Gastrocnemius medialis (tissue), 4 donors: Measurements from ENCODE around the gene FOXL1. TPM values are rescaled to one million over a fixed set of nuclear protein-coding genes. Genes with fewer than 3 reads are reported as not detected.

Experiments
- ATAC-seq, 2 donors: fragments of 150-250 bp; one replicate each; pipeline ENCODE4 v1.9.1; 2016
- DNase-seq, 2 donors: peaks; one replicate each; pipeline ENCODE4 v3.0.0-alpha.2; 2019
- H3K27ac ChIP-seq, 4 donors: fragments of 200-600 bp; sonication (generic); 1 replicate in 1 of 4; 2 replicates in 3 of 4; pipeline ENCODE4 v1.5.1; 2016 to 2018; ENCODE audit warnings: mild to moderate bottlenecking in 2 of 4, moderate library complexity in 1 of 4
- H3K27me3 ChIP-seq, 3 donors: fragments of 200-600 bp; sonication (generic) in 2 of 3; 1 replicate in 1 of 3; 2 replicates in 2 of 3; pipeline versions ENCODE4 v1.5.1 to v1.6.0; 2016 to 2019; ENCODE audit warnings: mild to moderate bottlenecking in 1 of 3, moderate library complexity in 1 of 3
- H3K36me3 ChIP-seq, 2 donors: fragments of 200-600 bp; sonication (generic) in 1 of 2; one replicate each; pipeline ENCODE4 v1.5.1; 2017 to 2018
- H3K4me1 ChIP-seq, 2 donors: fragments of 200-600 bp; sonication (generic) in 1 of 2; one replicate each; pipeline ENCODE4 v1.5.1; 2016 to 2017; ENCODE audit warnings: mild to moderate bottlenecking in 2 of 2
- H3K4me3 ChIP-seq, 4 donors: fragments of 200-600 bp; sonication (generic) in 3 of 4; 1 replicate in 1 of 4; 2 replicates in 3 of 4; pipeline ENCODE4 v1.5.1; 2016 to 2019; ENCODE audit warnings: mild to moderate bottlenecking in 2 of 4
- H3K9me3 ChIP-seq, 3 donors: fragments of 200-600 bp; sonication (generic) in 2 of 3; 1 replicate in 1 of 3; 2 replicates in 2 of 3; pipeline ENCODE4 v1.5.1; 2016 to 2019
- POLR2A ChIP-seq, 2 donors: fragments of 450-650 bp; IDR thresholded peaks; one replicate each; pipeline ENCODE4 v1.6.1; 2017; ENCODE audit warnings: antibody characterized with exemption in 2 of 2, mild to moderate bottlenecking in 2 of 2, moderate library complexity in 2 of 2
- in situ Hi-C, 4 donors: fragments of 200-750 bp; cut with MboI; loops; one replicate each; pipeline versions ENCODE4 v1.15.0 to v1.8.0; 2017; ENCODE audit warnings: low sequenced_read_pairs in 4 of 4
- intact Hi-C: fragments of 100-400 bp; cut with DNase I; formaldehyde crosslinking; loops from one replicate; pipeline ENCODE4 v1.15.1; 2023; ENCODE audit warnings: low total_unique reads
- total RNA-seq, 4 donors: library from RNA; depleted of rRNA; stranded (reverse); fragments of >200 nt; gene quantifications; one replicate each; pipeline versions ENCODE4 v1.1.0 to v1.2.3, GENCODE V29; 2016
- TF ChIP-seq, protein P1 (sequence below), 5 experiments: fragments of 450-650 bp in 3 of 5; fragments of 200-600 bp in 2 of 5; sonication (generic) in 2 of 5; IDR thresholded peaks in 4 of 5; conservative IDR thresholded peaks in 1 of 5; 1 replicate in 4 of 5; 2 replicates in 1 of 5; pipeline ENCODE4 v1.5.1; 2016 to 2019; ENCODE audit warnings: antibody characterized with exemption in 5 of 5, mild to moderate bottlenecking in 3 of 5, moderate library complexity in 3 of 5

The FOXL1 gene
- total RNA-seq, 4 donors from 2014 or later, result 2.0 to 5.9 (median 3.3) TPM

DNA sequence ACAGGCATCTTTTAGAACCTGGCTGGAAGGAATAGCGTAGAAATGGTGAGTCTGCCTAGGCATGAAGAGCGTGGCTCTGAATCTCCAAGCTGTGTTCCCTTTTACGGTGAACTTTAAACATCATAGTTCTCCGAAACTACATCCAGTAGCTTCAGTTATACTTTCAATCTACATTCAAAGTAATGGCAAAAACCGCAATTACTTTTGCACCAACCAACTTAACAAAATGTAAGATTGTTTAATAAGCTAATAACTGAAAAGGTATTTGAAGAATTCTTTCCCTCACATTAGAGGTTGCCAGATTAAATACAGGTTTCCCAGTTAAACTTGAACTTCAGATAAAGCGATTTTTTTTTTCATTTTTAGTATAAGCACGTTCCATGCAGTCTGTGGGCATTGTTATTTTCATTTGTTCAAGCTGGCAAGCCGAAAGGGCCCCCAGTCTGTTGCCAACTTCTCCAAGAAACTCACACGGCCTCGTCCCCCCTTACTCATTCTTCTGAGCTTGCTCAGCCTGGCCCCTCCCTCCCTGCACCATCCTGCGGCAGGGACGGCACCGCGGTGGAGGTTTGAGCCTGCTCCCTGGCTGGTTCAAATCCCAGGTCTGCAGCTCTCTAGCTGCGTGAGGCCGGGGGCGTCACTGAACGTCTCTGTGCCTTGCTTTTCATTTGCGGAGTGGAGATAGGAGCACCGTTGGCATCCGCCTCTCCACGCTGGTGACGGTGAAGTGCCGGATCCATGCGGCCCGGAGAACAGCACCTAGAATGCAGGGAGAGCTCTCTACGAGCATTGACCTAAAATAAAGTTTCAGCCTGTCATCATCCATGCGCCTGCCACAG is 19.8 kb upstream of the FOXL1 start:
- Histone ChIP-seq H3K4me3 (no peak overlapping the region), H3K27me3 (no peaks in the 10 kb centered on the region), H3K9me3 (no peaks in the 10 kb centered on the region), H3K27ac (no peak overlapping the region), H3K4me1 (peaks cover 23% of the 10 kb centered on the region in 2 donors), H3K36me3 (no peaks in the 10 kb centered on the region)
- ATAC-seq (no peak), DNase-seq (no peak)
- TF ChIP-seq, protein P1, sequence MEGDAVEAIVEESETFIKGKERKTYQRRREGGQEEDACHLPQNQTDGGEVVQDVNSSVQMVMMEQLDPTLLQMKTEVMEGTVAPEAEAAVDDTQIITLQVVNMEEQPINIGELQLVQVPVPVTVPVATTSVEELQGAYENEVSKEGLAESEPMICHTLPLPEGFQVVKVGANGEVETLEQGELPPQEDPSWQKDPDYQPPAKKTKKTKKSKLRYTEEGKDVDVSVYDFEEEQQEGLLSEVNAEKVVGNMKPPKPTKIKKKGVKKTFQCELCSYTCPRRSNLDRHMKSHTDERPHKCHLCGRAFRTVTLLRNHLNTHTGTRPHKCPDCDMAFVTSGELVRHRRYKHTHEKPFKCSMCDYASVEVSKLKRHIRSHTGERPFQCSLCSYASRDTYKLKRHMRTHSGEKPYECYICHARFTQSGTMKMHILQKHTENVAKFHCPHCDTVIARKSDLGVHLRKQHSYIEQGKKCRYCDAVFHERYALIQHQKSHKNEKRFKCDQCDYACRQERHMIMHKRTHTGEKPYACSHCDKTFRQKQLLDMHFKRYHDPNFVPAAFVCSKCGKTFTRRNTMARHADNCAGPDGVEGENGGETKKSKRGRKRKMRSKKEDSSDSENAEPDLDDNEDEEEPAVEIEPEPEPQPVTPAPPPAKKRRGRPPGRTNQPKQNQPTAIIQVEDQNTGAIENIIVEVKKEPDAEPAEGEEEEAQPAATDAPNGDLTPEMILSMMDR (IDR thresholded peaks at IDR 0.05 in 4 of 5, conservative IDR thresholded peaks at IDR 0.05 in 1 of 5), result no peak
- TF ChIP-seq POLR2A (IDR thresholded peaks at IDR 0.05), result no peak
- intact Hi-C loops (no loop called here), in situ Hi-C loops (loop anchor here (25.0 kb wide), 2 partner anchors 729 to 829 kb away; partner anchors contain the start of genes FBXO31 (in 1 of the 4) and MAP1LC3B (in 1 of the 4))

DNA sequence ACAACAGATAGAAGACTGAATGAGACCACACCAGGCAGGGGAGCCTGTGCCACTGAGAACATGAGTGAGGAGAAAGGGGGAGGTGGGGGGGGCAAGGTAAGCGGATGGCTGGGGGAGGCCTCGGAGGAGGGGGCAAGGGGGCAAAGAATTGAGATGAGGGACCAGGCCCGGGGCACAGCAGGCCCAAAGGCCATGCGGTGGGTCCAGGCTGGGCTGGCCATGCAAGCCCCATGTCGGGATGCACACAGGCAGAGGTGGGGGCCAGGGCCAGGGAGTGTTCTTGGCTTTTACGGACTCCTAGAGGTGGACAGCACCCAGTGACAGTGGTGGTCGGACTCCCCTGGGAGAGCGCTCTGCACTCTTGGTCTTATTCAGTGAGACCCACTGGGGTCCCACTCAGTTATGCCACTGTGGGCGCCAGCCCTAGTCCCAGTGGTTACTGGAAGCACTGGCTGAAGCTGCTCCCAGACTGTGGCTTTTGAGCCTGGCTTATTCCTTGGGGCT is 18.5 kb upstream of the FOXL1 start:
- no peak for TF ChIP-seq POLR2A (IDR thresholded peaks at IDR 0.05)
- TF ChIP-seq, protein P1 (IDR thresholded peaks at IDR 0.05 in 4 of 5, conservative IDR thresholded peaks at IDR 0.05 in 1 of 5), result no peak
- no peak for DNase-seq
- Histone ChIP-seq H3K36me3 (no peaks in the 10 kb centered on the region), H3K4me1 (peaks cover 18 to 25% of the 10 kb centered on the region in 2 donors), H3K27me3 (peaks cover 10% of the 10 kb centered on the region in 3 donors), H3K4me3 (no peak overlapping the region), H3K27ac (no peak overlapping the region), H3K9me3 (no peaks in the 10 kb centered on the region)
- in situ Hi-C loops (loop anchor here (5.0 to 25.0 kb wide), 7 partner anchors 315 to 827 kb away; partner anchors contain the start of genes FBXO31 (in 1 of the 4) and MAP1LC3B (in 1 of the 4)), intact Hi-C loops (no loop called here)
- no peak for ATAC-seq

DNA sequence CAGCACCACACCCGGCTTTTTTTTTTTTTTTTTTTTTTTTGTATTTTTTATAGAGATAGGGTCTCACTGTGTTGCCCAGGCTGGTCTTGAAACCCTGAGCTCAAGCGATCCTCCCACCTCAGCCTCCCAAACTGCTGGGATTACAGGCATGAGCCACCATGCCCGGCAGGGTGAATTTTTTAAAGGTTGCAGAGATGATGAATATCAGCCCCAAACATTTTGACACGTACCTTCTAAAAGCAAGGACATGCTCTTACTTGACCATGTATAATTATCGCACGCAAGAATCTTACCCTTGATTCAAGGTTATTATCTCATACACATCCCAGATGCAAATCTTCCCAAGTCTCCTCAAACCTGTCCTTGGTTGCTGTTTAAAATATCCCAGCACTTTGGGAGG is 16.0 kb upstream of the FOXL1 start:
- no peak for DNase-seq

DNA sequence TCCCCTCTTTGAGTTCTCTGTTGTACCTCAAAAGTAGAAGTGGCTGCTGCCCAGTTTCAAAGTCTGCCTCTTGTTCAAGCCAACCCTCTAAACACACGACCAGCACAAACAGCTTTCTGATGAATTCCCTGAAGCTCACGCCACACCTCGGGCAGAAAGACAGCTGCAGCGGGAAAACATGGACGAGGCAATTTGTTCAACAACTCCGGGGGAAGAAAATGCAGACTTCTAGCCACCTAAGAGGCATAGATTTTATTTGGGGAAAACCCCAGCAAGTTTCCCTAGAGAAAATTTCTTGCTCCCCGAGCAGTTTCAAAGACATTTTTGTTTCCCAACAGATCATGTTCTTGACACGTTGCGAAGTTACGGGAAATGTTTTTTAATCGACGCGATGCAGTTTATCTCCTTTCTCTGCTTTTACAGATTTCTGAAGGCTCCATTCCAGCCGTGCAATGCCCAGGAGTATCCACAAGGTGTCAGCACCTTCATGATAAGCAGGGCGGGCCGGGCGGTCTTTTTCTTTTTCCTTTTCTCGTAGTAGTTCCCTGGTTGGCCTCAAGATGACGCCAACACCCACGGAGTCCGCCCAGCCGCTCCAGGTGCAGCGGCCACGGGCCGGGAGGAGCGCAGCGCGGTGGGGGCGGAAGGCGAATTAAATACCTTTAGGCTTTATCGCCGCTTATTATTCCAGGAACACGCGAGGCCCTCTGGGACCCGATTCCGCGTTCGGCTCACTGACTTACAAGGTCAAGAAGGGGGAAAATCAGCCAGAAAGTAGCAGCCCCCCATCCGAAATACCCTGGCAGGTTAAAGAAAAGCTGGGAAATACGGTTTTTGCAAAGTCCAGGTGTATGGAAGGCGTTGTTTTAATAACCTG is 14.6 kb upstream of the FOXL1 start:
- in situ Hi-C loops (loop anchor here (5.0 to 25.0 kb wide), 7 partner anchors 311 to 824 kb away; partner anchors contain the start of genes FBXO31 (in 1 of the 4) and MAP1LC3B (in 1 of the 4)), intact Hi-C loops (loop anchor here (1.0 kb wide), 3 partner anchors 311 to 715 kb away; no protein-coding TSS in a partner anchor)
- H3K4me1 ChIP-seq, result peaks cover 0 to 6% of the 10 kb centered on the region in 2 donors
- H3K27ac ChIP-seq, result no peak overlapping the region
- peak; percentile 82 to 88 for ATAC-seq
- DNase-seq, result peak; percentile 81 to 83
- TF ChIP-seq, protein P1 (IDR thresholded peaks at IDR 0.05 in 4 of 5, conservative IDR thresholded peaks at IDR 0.05 in 1 of 5), result peak; percentile 99 to 100 (median 100)
- TF ChIP-seq POLR2A (IDR thresholded peaks at IDR 0.05), result no peak
- H3K4me3 ChIP-seq, result peak overlapping the region in 2 of 4 donors; percentile 16 to 35
- H3K36me3 ChIP-seq, result no peaks in the 10 kb centered on the region
- H3K9me3 ChIP-seq, result no peaks in the 10 kb centered on the region
- H3K27me3 ChIP-seq, result peaks cover 40 to 44% (median 41%) of the 10 kb centered on the region in 3 donors

More for the DNA sequence above, 16.0 kb upstream of the FOXL1 start:
- Histone ChIP-seq H3K27ac (no peak overlapping the region), H3K27me3 (peaks cover 32 to 33% (median 33%) of the 10 kb centered on the region in 3 donors), H3K36me3 (no peaks in the 10 kb centered on the region), H3K4me3 (no peak overlapping the region), H3K4me1 (peaks cover 0 to 7% of the 10 kb centered on the region in 2 donors), H3K9me3 (no peaks in the 10 kb centered on the region)
- ATAC-seq, result no peak
- no peak for TF ChIP-seq POLR2A (IDR thresholded peaks at IDR 0.05)
- TF ChIP-seq, protein P1 (IDR thresholded peaks at IDR 0.05 in 4 of 5, conservative IDR thresholded peaks at IDR 0.05 in 1 of 5), result no peak
- in situ Hi-C loops (loop anchor here (5.0 to 25.0 kb wide), 7 partner anchors 312 to 825 kb away; partner anchors contain the start of genes FBXO31 (in 1 of the 4) and MAP1LC3B (in 1 of the 4)), intact Hi-C loops (no loop called here)
